Esophagus muscularis mucosa (tissue), 4 donors: Measurements from ENCODE around the gene POLR2C. TPM values are rescaled to one million over a fixed set of nuclear protein-coding genes. Genes with fewer than 3 reads are reported as not detected.

ENCODE experiments used
- DNase-seq: peaks from one replicate; pipeline ENCODE4 v3.0.0-alpha.2; 2017; ENCODE audit errors: extremely low spot score
- H3K27ac ChIP-seq, 4 donors: fragments of 200-600 bp; sonication (generic); replicated peaks in 1 of 4; 1 replicate in 3 of 4; 2 replicates in 1 of 4; pipeline ENCODE4 v1.5.1; 2016 to 2019; ENCODE audit warnings: mild to moderate bottlenecking in 1 of 4
- H3K27me3 ChIP-seq, 4 donors: fragments of 200-600 bp; sonication (generic); one replicate each; pipeline versions ENCODE4 v1.5.1 to v1.6.0; 2016 to 2019
- H3K36me3 ChIP-seq, 4 donors: fragments of 200-600 bp; sonication (generic); one replicate each; pipeline ENCODE4 v1.5.1; 2016 to 2019
- H3K4me1 ChIP-seq, 4 donors: fragments of 200-600 bp; sonication (generic); one replicate each; pipeline ENCODE4 v1.5.1; 2016 to 2019
- H3K4me3 ChIP-seq, 4 donors: fragments of 200-600 bp; sonication (generic); 1 replicate in 2 of 4; 2 replicates in 2 of 4; pipeline ENCODE4 v1.5.1; 2016 to 2019; ENCODE audit warnings: mild to moderate bottlenecking in 4 of 4, moderate library complexity in 1 of 4
- H3K9me3 ChIP-seq, 4 donors: fragments of 200-600 bp; sonication (generic); 1 replicate in 3 of 4; 2 replicates in 1 of 4; pipeline ENCODE4 v1.5.1; 2016 to 2019
- CTCF ChIP-seq, 3 experiments: fragments of 200-600 bp in 2 of 3; fragments of 450-650 bp in 1 of 3; sonication (generic) in 2 of 3; IDR thresholded peaks; one replicate each; pipeline ENCODE4 v1.5.1; 2017 to 2019; ENCODE audit warnings: antibody characterized with exemption in 3 of 3, mild to moderate bottlenecking in 2 of 3, moderate library complexity in 1 of 3
- EP300 ChIP-seq: sonication (generic); formaldehyde crosslinking; IDR thresholded peaks from one replicate; pipeline ENCODE4 v1.6.1; 2017; ENCODE audit warnings: antibody characterized with exemption
- POLR2A ChIP-seq: fragments of 450-650 bp; IDR thresholded peaks from one replicate; pipeline ENCODE4 v1.6.1; 2017; ENCODE audit warnings: antibody characterized with exemption, moderate library complexity, mild to moderate bottlenecking, low read depth
- POLR2AphosphoS5 ChIP-seq, 2 donors: sonication (generic); formaldehyde crosslinking; IDR thresholded peaks; one replicate each; pipeline ENCODE4 v1.6.1; 2017; ENCODE audit warnings: antibody characterized with exemption in 2 of 2
- WGBS: methylation state at CpG from one replicate; pipeline ENCODE4 v1.1.5; 2018; 5-methylcytosine and 5-hydroxymethylcytosine counted together
- intact Hi-C: fragments of 100-400 bp; cut with DNase I; formaldehyde crosslinking; loops from one replicate; pipeline ENCODE4 v1.15.1; 2023
- total RNA-seq, 4 donors: library from RNA; depleted of rRNA; stranded (reverse); fragments of >200 nt; gene quantifications; one replicate each; pipeline versions ENCODE4 v1.1.0 to v1.2.1, GENCODE V29; 2016

Gene POLR2C
- total RNA-seq, 4 donors from 2014 or later: 95.5 to 154 (median 107) TPM

GRCh38 chr16:57473906-57474305 lies 11.4 kb downstream of the POLR2C start:
- intact Hi-C loops: no loop called here
- no peak overlapping the region for H3K27ac ChIP-seq
- H3K36me3 ChIP-seq: peaks cover 35 to 64% (median 60%) of the 10 kb centered on the region in 4 donors
- WGBS: 80% methylated on average over 6 of the region's 8 CpGs
- H3K9me3 ChIP-seq: no peaks in the 10 kb centered on the region
- no peak for DNase-seq
- no peak overlapping the region for H3K4me3 ChIP-seq
- H3K27me3 ChIP-seq: no peaks in the 10 kb centered on the region
- peaks cover 22 to 51% (median 49%) of the 10 kb centered on the region in 4 donors for H3K4me1 ChIP-seq
- TF ChIP-seq POLR2AphosphoS5 (IDR thresholded peaks at IDR 0.05) (no peak), POLR2A (no peak), EP300 (no peak), CTCF (IDR thresholded peaks at IDR 0.05) (no peak)

GRCh38 chr16:57474671-57475661 lies 12.5 kb downstream of the POLR2C start:
- WGBS: 76% methylated on average over 25 of the region's 30 CpGs
- intact Hi-C loops: no loop called here
- Histone ChIP-seq H3K36me3 (peaks cover 24 to 53% (median 50%) of the 10 kb centered on the region in 4 donors), H3K27me3 (no peaks in the 10 kb centered on the region), H3K9me3 (no peaks in the 10 kb centered on the region), H3K4me3 (no peak overlapping the region), H3K4me1 (peaks cover 28 to 58% (median 56%) of the 10 kb centered on the region in 4 donors), H3K27ac (no peak overlapping the region)
- TF ChIP-seq POLR2A (no peak), CTCF (IDR thresholded peaks at IDR 0.05) (no peak), EP300 (no peak), POLR2AphosphoS5 (IDR thresholded peaks at IDR 0.05) (no peak)
- no peak for DNase-seq

- no peaks in the 10 kb centered on the region for H3K9me3 ChIP-seq
- H3K36me3 ChIP-seq: peaks cover 16 to 45% (median 41%) of the 10 kb centered on the region in 4 donors
- H3K27me3 ChIP-seq: no peaks in the 10 kb centered on the region
- H3K4me1 ChIP-seq: peaks cover 27 to 58% (median 55%) of the 10 kb centered on the region in 4 donors
- intact Hi-C loops: no loop called here
- no peak for DNase-seq
- peak overlapping the region in 1 of 4 donors; percentile 26 for H3K27ac ChIP-seq
- H3K4me3 ChIP-seq: no peak overlapping the region
- TF ChIP-seq CTCF (IDR thresholded peaks at IDR 0.05) (peak; percentile 30 to 55 (median 40)), POLR2A (no peak)
- WGBS: 29% methylated on average over 2 of the region's 12 CpGs
These were observed 13.3 kb downstream of the POLR2C start for GRCh38 chr16:57475711-57476339.

- intact Hi-C loops: no loop called here
- Histone ChIP-seq H3K4me1 (peaks cover 22 to 55% (median 52%) of the 10 kb centered on the region in 4 donors), H3K27ac (no peak overlapping the region), H3K36me3 (peaks cover 10 to 35% (median 32%) of the 10 kb centered on the region in 4 donors), H3K4me3 (no peak overlapping the region), H3K27me3 (no peaks in the 10 kb centered on the region), H3K9me3 (no peaks in the 10 kb centered on the region)
- WGBS: 87% methylated on average over 3 of the region's 6 CpGs
- no peak for DNase-seq
- TF ChIP-seq EP300: no peak
- no peak for TF ChIP-seq POLR2AphosphoS5 (IDR thresholded peaks at IDR 0.05)
- no peak for TF ChIP-seq POLR2A
- no peak for TF ChIP-seq CTCF (IDR thresholded peaks at IDR 0.05)
These were observed 14.3 kb downstream of the POLR2C start for GRCh38 chr16:57476546-57477410.
